Measurements from ENCODE around the gene BMPR2. TPM values are rescaled to one million over a fixed set of nuclear protein-coding genes. Genes with fewer than 3 reads are reported as not detected.

The BMPR2 gene
- total RNA-seq, 1 donor from 2014 or later: 11.8 TPM

- Mint-ChIP-seq H3K27ac (peak overlapping the region; percentile 98), H3K4me3 (peak overlapping the region; percentile 100), H3K36me3 (no peaks in the 10 kb centered on the region), H3K27me3 (ENCODE audit: insufficient read depth, low read depth) (peaks cover 12% of the 10 kb centered on the region), H3K4me1 (peaks cover 29% of the 10 kb centered on the region), H3K9me3 (no peaks in the 10 kb centered on the region)
- peaks cover 19% of the 10 kb centered on the region for H3K4me1 ChIP-seq
- no peak overlapping the region for H3K9ac ChIP-seq
- H3K36me3 ChIP-seq: no peaks in the 10 kb centered on the region
- H4K20me1 ChIP-seq (ENCODE audit: low read depth): peaks cover 32% of the 10 kb centered on the region
- H3K27ac ChIP-seq: no peak overlapping the region
- peaks cover 35% of the 10 kb centered on the region for H3F3A ChIP-seq (ENCODE audit: low read depth)
- peak; percentile 70 for DNase-seq (ENCODE audit: low spot score)
- peak overlapping the region; percentile 73 for H3K4me3 ChIP-seq
- H3K9me3 ChIP-seq (ENCODE audit: low read depth): no peaks in the 10 kb centered on the region
- peak overlapping the region; percentile 90 for H3K4me2 ChIP-seq
- peak overlapping the region; percentile 71 for H2AFZ ChIP-seq (replicated peaks)
- peaks cover 33% of the 10 kb centered on the region for H3K79me2 ChIP-seq (ENCODE audit: low read depth)
- TF ChIP-seq EZH2 (IDR thresholded peaks at IDR 0.05) (no peak), CTCF (IDR thresholded peaks at IDR 0.05) (no peak), EZH2phosphoT487 (IDR thresholded peaks at IDR 0.05) (no peak)
- peaks cover 9% of the 10 kb centered on the region for H3K27me3 ChIP-seq
Measured at GRCh38 chr2:202375033-202375608, 1.0 kb upstream of the BMPR2 start.

- H3K4me2 ChIP-seq: peak overlapping the region; percentile 90
- peaks cover 48% of the 10 kb centered on the region for H3K79me2 ChIP-seq (ENCODE audit: low read depth)
- H3K4me3 ChIP-seq: peak overlapping the region; percentile 73
- Mint-ChIP-seq H3K27me3 (ENCODE audit: insufficient read depth, low read depth) (peaks cover 12% of the 10 kb centered on the region), H3K4me3 (peak overlapping the region; percentile 100), H3K36me3 (peaks cover 6% of the 10 kb centered on the region), H3K9me3 (peaks cover 3% of the 10 kb centered on the region), H3K4me1 (peaks cover 29% of the 10 kb centered on the region), H3K27ac (peak overlapping the region; percentile 97)
- DNase-seq (ENCODE audit: low spot score): no peak
- H3K27me3 ChIP-seq: peaks cover 9% of the 10 kb centered on the region
- H3K4me1 ChIP-seq: peaks cover 19% of the 10 kb centered on the region
- H3K9ac ChIP-seq: peak overlapping the region; percentile 68
- H3F3A ChIP-seq (ENCODE audit: low read depth): peaks cover 35% of the 10 kb centered on the region
- peak overlapping the region; percentile 96 for H2AFZ ChIP-seq (replicated peaks)
- no peaks in the 10 kb centered on the region for H3K36me3 ChIP-seq
- TF ChIP-seq CTCF (IDR thresholded peaks at IDR 0.05) (no peak), EZH2 (IDR thresholded peaks at IDR 0.05) (no peak), EZH2phosphoT487 (IDR thresholded peaks at IDR 0.05) (no peak)
- no peaks in the 10 kb centered on the region for H3K9me3 ChIP-seq (ENCODE audit: low read depth)
- peaks cover 32% of the 10 kb centered on the region for H4K20me1 ChIP-seq (ENCODE audit: low read depth)
- H3K27ac ChIP-seq: peak overlapping the region; percentile 92
Measured at GRCh38 chr2:202376460-202377206, 506 bp downstream of the BMPR2 start.

GRCh38 chr2:202377207-202377761 lies 1.2 kb downstream of the BMPR2 start:
- Histone ChIP-seq H3K9ac (peak overlapping the region; percentile 68), H3K4me2 (peak overlapping the region; percentile 90), H3K27me3 (peaks cover 9% of the 10 kb centered on the region), H3K9me3 (ENCODE audit: low read depth) (no peaks in the 10 kb centered on the region), H3K79me2 (ENCODE audit: low read depth) (peaks cover 55% of the 10 kb centered on the region), H3K27ac (no peak overlapping the region), H2AFZ (replicated peaks) (peak overlapping the region; percentile 96), H3K4me3 (peak overlapping the region; percentile 73), H3K4me1 (peaks cover 19% of the 10 kb centered on the region), H3K36me3 (no peaks in the 10 kb centered on the region), H3F3A (ENCODE audit: low read depth) (peaks cover 35% of the 10 kb centered on the region), H4K20me1 (ENCODE audit: low read depth) (peaks cover 34% of the 10 kb centered on the region)
- Mint-ChIP-seq H3K4me1 (peaks cover 29% of the 10 kb centered on the region), H3K27me3 (ENCODE audit: insufficient read depth, low read depth) (peaks cover 12% of the 10 kb centered on the region), H3K27ac (peak overlapping the region; percentile 97), H3K9me3 (peaks cover 3% of the 10 kb centered on the region), H3K4me3 (peak overlapping the region; percentile 100), H3K36me3 (peaks cover 7% of the 10 kb centered on the region)
- peak; percentile 27 for TF ChIP-seq EZH2 (IDR thresholded peaks at IDR 0.05)
- no peak for TF ChIP-seq EZH2phosphoT487 (IDR thresholded peaks at IDR 0.05)
- TF ChIP-seq CTCF (IDR thresholded peaks at IDR 0.05): peak; percentile 5
- peak; percentile 76 for DNase-seq (ENCODE audit: low spot score)
